Left forelimb (tissue), 1 donor: ENCODE results near the gene UFC1.

Experiments
- DNase-seq: peaks from one replicate; pipeline ENCODE4 v3.0.0-alpha.2; 2018; ENCODE audit warnings: low spot score

UFC1 gene

GRCh38 chr1:161193561-161194235, 39.9 kb downstream of the UFC1 start:
- DNase-seq, result no peak

DNA sequence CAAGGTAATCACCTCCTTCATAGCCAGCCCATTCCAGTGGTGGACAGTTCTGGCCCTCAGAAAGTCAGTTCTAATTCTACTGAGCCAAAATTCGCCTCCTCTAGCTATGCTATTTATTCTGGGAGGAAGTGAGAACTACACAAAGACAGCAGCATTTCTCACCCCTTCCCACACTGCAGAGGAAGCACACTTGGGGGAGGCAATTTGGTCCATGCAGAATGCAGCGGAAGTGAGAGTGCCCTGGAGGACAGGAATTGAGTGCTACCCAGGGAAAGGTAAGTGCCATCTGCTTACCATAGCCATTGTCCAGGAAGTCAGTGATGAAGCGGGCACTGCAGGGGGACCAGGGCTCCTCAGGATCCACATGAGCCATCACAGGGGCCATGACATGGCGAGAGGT, 41.4 kb downstream of the UFC1 start:
- DNase-seq, result no peak

GRCh38 chr1:161196111-161196510, 42.3 kb downstream of the UFC1 start:
- no peak for DNase-seq

- peak; percentile 88 for DNase-seq
Measured at GRCh38 chr1:161196521-161197451, 43.0 kb downstream of the UFC1 start.

- DNase-seq, result no peak
Measured at GRCh38 chr1:161197560-161198193, 43.9 kb downstream of the UFC1 start.

- DNase-seq, result peak; percentile 75
Measured at GRCh38 chr1:161198194-161198896, 44.6 kb downstream of the UFC1 start.

DNA sequence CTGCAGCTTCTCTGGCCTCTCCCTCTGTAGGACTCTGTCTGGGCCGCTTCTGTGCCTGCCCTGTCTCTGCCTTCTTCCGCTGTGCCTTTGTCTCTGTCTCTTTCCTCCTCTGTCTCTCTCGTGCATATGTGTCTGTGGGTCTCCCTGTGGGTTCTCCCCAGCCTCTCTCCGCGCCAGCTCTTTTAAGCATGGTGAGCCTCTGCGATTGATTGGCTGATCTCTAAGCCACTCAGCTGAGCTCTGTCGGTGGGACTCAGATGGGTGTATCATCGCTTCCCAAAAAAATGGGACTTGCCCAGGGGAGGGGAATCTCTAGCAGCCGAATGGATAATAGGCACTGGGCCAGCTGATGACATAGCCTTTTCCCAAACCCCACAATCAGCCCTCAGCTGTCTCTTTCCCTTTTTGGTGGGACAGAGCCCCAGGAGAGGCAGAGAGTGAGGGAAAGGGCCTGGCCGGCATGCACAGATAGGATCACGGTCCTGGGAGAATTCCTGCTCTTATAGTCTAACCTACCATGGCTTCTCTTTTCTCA, 45.2 kb downstream of the UFC1 start, which contains the start of gene ADAMTS4:
ADAMTS4 (minus strand) TSS at position 158 of the 535 bp plus-strand sequence. CDS start 427 bp downstream, outside the sequence.
- peak; percentile 83 for DNase-seq

DNA sequence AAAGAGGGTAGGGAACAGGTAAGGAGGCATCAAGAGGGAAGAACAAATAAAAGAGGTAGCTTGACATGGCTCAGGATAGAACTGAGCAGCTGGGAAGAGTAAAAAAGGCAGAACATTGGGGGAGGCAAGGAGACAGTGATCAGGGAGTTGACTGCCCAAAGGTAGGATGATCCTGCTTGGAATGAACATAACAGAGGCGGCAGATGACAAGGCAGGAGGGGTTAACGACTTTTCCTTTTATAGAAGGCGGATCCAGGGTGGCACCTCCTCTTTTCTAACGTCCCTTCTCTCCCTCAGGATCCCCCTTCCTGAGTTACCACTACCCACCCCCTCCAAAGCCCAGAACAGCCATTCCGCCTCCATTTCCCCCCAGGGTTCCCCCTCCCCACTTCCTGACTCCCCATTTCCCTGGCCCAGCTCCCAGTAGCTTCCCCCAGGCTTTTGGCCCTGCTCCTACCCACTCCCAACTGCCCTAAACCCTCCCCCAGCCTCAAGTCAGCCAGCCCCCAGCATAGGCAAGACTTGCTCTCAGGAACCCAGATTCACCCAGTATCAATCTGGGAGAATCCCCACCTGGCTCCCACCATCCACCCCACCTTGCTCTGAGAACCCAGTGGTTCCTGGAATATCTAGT, 45.8 kb downstream of the UFC1 start:
- DNase-seq, result no peak

GRCh38 chr1:161200421-161200991, 46.7 kb downstream of the UFC1 start:
- no peak for DNase-seq

- no peak for DNase-seq
Measured at GRCh38 chr1:161200992-161201835, 47.4 kb downstream of the UFC1 start.

- DNase-seq, result peak; percentile 96
Measured at GRCh38 chr1:161201836-161202712, 48.3 kb downstream of the UFC1 start, which contains the start of gene NDUFS2. NDUFS2 (plus strand) TSS chr1:161202367; CDS start chr1:161202386, 19 bp downstream.

GRCh38 chr1:161206411-161207140, 52.8 kb downstream of the UFC1 start:
- DNase-seq, result no peak

DNA sequence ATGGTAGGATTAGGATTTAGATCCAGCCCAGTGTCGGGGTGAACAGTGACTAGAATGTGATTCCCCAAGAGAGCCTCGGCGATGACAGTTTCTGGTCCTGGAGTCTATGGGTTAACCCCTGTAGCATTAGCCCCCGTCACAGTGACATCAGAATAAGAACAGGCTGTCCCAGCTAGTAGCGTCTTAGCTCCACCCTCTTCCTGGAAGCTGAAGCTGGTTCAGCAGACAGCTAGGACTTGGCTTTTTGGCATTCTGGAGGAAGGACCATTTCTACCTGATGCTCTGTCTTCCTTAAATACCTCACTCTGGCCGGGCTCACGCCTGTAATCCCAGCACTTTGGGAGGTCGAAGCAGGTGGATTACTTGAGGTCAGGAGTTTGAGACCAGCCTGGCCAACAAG, 53.4 kb downstream of the UFC1 start:
- DNase-seq, result no peak
